IPS DF 4.7 (cell line): Measurements from ENCODE around the gene CDH22.

Experiments
- DNase-seq: peaks from one replicate; pipeline ENCODE4 v3.0.0-alpha.2; 2013; ENCODE audit warnings: low spot score; ENCODE audit errors: extremely low read depth

Gene CDH22

DNA sequence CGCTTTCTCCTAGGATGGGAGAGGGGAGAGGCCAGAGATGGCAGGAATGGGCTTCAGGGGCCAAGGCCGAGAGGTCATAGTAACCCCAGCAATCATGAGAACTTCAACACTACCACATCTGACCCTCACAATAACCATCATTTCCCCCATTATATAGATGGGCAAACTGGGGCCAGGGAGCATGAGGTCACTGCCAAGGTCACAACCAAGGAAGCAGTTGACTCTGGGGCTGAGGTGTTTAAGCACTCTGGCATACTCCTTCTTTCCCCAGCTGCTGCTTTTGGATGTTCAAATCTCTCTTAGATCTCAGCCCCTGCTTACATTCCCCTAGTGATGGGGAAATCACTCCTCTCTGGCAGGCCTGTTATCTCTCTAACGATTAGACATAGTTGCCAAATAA lies 39.6 kb downstream of the CDH22 start:
- no peak for DNase-seq

GRCh38 chr20:46268131-46268614 lies 40.1 kb downstream of the CDH22 start:
- DNase-seq, result no peak

DNA sequence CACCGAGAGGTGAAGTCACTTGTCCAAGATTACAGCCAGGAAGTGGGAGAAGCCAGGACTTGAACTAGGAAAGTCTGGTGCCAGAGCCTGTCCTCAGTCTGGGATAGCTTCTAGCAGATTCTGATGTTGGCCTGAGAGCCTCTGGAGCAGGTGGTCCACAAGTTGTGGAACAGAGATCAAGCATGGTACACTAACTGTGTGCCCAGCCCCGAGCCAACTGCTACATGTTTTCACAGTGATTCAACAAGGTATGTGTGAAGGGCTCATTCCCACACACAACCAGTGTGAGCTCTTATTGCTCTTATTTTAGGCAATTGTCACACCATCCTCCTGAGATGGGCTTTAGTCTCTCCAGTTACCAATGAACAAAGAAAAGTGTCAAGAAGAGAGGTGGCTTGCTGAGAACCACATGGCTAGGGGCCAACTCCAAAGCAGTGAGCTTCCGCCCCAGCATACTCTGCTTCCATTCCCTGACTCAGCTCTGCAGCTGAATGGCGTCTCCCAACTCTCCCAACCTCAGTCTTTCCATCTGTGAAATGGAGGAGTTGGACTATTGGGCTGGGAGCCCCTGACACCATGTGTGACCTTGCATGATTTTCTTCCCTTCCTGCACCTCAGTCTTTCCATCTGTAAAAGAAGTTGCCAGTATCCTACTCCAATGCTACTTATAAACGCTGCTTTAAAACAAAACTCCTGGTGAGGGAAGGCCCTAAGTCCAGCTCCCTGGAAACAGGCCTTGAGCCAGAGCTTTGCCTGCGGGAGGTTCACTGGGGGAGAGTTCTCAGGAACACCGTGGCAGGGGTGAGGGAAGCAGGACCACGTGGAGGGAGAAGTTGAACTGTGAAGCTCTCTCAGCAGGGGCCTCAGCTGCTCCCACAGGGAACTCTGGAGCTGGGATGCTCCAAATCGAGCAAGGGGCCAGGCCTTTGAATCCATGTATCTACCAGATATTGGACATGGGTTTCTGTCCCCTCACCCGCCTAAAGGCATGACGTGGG lies 40.9 kb downstream of the CDH22 start:
- DNase-seq, result no peak

DNA sequence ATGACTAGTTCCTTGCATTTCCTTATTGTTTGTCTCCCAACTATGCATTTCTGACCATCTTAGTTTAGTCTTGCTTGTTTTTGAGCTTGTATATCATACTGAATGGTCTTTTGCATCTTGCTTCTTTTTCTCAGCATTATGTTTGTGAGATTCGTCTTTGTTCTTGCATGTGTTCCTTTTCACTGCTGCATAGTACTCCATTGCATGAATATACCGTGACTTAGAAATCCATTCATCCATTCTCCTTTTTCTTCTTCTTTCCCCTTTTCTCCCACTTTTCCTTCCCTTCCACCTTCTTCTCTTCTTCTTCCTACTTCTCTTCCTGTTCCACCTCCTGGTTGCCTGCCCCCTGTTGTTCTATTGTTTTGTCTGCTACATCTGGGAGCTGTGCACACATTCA lies 42.8 kb downstream of the CDH22 start:
- no peak for DNase-seq

DNA sequence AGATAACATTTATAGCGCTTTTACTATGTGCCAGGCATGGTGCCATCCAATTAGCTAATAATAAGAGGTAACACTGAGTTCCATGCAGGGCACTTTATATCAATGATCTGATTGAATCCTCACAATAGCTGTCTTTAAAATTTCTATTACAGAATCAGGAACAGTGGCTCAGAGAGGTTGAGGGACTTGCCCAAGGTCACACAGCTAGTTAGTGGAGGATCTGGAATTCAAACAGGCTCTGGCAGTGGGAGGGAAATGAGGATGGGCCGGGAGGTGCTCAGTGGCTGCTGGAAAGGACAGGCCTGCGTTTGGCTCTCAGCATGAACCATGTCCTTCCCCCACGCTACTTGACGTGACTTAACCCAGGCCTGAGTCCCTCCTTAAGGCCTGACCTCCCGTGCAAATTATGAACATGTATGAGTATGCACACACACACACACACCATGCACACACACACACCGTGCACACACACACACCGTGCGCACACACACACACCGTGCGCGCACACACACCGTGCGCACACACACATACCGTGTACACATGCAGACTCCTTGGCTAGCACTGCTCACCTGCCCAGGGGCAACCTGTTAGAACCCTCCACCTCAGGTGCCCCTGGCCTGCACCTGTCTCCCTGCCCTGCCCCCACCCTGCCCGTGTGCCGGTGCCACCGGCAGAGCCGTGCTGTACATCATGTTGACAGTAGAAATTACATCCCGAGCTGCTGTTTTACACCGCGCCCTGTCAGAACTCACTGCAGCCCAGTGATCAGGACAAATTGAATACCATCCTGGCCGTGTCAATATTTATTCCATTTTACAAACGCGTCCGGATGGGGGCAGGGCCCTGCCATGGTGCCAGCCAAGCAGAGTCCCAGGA lies 43.7 kb downstream of the CDH22 start:
- no peak for DNase-seq

- DNase-seq, result no peak
These were observed 46.6 kb downstream of the CDH22 start for GRCh38 chr20:46261456-46262253.

DNA sequence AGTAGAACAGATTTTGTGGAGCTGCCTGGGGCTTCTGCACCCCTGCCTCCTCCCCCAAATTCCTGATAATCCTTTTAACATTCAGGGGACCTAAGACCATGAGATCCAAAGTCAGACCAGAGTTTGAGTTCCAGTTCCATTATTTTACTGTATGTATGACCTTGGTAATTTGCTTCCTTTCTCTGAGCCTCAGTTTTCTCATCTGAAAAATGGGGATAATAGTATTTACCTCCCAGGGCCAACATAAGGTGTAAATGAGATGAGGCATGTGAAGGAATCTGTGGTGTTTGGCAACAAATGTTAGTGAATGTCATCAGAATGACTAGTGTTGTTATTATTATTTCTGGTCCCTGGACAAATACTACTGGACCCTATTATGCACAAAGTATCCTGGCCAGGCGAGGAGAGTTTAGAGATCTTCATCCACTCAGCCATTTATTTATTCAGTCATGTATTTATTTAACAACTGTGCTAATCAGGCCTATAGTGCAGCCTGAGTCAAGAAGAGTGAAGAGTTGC lies 47.3 kb downstream of the CDH22 start:
- no peak for DNase-seq

GRCh38 chr20:46260480-46260879 lies 47.8 kb downstream of the CDH22 start:
- no peak for DNase-seq

GRCh38 chr20:46259260-46259859 lies 48.9 kb downstream of the CDH22 start:
- DNase-seq, result no peak

- DNase-seq, result no peak
These were observed 50.4 kb downstream of the CDH22 start for GRCh38 chr20:46257887-46258286.

DNA sequence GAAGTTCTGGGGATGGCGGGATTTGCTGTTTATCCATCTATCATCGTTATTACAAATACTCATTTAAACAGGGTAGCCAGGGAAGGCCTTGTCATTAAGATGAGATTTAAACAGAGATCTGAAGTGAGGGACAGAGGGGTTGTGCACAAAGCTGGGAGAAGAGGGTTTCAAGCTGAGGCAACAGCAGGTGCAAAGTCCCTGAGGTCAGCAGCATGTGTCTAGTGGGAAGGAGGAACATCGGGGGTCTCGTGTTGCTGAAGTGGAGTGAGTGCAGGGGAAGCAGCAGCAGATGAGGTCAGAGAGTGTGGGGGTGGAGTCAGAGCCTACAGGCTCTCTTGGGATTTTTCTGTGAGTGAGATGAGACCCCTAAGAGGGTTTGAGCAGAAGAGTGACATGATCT lies 52.0 kb downstream of the CDH22 start:
- no peak for DNase-seq

GRCh38 chr20:46255440-46256104 lies 52.7 kb downstream of the CDH22 start:
- no peak for DNase-seq

- DNase-seq, result no peak
These were observed 54.9 kb downstream of the CDH22 start for GRCh38 chr20:46253391-46253790.

DNA sequence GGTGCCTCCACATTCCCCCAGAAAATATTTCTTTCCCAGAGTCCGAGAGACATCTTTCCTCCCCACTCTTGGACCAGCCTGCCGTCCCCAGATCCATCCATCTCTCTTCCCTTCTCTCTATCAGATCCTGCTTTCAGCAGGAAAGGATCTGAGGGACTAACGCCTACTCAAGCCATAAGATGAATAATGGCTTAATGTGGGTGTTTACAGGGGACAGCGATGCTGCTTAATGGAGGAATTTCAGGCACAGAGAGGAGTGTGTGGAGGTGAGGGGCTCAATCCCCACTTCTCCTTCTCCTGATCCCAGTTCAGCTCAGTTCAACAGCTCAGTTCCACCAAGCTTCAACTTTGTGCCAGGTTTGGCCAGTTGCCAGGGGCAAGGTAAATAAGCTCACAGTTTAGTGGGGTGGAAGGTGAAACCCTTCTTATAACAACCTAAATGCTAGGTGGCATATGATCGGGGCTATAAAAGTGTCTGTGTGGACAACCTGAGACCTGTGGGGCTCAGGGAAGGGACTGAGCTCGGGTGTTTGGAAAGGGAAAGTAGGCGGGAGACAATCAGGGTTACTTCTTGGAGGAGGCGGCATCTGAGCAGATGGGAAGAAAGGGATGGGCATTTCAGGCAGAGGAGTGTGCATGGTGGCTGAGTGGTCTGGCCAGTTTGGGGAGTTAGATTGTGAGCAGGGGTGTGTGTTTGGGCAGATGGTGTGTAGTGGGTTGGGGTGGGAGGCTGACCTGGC lies 55.8 kb downstream of the CDH22 start:
- DNase-seq, result no peak

GRCh38 chr20:46251211-46251673 lies 57.1 kb downstream of the CDH22 start:
- DNase-seq, result no peak

DNA sequence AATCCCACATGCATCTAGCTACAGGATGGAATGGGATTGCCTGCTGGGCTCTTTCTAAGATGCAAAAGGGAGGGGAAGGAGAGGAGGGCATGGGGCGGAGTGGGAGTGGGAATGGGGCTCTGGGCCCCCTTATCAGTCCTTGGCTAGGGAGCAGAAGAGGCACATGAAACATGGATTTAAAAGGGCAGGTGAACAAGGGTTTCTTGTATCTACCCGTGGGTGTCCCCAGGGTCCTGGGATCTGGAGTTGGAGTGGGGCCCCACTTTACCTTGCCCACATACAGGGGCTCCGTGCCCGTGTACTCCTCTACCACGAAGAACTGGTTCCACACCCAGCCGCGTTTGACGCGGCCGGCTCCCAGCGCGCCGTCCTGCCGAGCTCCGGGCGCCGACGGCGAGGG lies 57.5 kb downstream of the CDH22 start:
- no peak for DNase-seq

DNA sequence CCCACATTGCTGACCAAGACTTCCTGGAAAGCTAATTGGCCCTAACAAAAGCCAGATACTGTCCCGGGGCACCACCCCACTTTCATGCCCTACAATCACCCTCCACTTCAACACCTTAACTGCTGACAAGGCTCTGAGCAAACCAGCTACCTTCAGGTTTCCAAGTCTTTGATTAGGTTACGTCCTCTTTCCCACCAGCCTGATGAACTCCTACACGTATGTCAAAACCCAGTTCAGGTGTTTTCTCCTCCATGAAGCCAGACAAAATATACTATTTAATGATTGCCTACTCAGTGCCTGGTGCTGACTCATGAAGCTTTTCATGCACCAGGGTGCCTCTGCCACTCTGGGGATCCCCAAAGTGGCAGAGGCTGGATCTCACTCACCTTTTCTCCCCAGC lies 58.6 kb downstream of the CDH22 start:
- no peak for DNase-seq

GRCh38 chr20:46246559-46246958 lies 61.7 kb downstream of the CDH22 start:
- DNase-seq, result no peak
